ENCODE results near the gene PCDHA5.
"Not testable (repeated sequence)": the region's sequence is repeated elsewhere in the genome, so short reads cannot be mapped to it uniquely, and the experiment has no call there.

Gene PCDHA5

DNA sequence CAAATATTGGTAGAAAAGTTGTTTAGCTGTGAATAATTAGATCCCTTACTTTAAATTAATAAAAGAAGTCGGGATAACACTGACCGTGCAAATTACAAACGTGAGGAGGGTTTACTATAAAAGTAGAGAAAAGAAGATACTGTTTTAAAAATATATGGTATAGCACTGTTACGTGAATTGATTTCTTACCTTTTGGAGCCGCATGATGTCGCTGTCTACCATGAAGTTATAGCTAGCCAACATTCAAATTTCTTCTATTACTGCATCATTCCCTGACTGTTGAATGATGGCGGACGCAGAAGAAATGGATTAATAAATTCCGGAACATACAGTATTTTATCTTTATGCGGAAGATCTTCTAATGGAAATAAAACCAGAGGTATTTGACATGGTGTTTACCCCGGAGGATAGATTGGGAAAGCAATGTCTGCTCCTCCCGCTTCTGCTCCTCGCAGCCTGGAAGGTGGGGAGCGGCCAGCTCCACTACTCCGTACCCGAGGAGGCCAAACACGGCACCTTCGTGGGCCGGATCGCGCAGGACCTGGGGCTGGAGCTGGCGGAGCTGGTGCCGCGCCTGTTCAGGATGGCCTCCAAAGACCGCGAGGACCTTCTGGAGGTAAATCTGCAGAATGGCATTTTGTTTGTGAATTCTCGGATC is 6.4 kb downstream of the PCDHA5 start, which contains the start of gene PCDHA6:
Gene PCDHA6 (plus strand): TSS at position 257 of the 658 bp plus-strand sequence. CDS start 132 bp downstream, at position 389.
- no peak for DNase-seq

DNA sequence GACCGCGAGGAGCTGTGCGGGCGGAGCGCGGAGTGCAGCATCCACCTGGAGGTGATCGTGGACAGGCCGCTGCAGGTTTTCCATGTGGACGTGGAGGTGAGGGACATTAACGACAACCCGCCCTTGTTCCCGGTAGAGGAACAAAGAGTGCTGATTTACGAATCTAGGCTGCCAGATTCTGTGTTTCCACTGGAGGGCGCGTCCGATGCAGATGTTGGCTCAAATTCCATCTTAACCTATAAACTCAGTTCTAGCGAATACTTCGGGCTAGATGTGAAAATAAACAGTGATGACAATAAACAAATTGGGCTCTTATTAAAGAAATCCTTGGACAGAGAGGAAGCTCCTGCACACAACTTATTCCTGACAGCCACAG is 6.9 kb downstream of the PCDHA5 start:
- no peak for DNase-seq

DNA sequence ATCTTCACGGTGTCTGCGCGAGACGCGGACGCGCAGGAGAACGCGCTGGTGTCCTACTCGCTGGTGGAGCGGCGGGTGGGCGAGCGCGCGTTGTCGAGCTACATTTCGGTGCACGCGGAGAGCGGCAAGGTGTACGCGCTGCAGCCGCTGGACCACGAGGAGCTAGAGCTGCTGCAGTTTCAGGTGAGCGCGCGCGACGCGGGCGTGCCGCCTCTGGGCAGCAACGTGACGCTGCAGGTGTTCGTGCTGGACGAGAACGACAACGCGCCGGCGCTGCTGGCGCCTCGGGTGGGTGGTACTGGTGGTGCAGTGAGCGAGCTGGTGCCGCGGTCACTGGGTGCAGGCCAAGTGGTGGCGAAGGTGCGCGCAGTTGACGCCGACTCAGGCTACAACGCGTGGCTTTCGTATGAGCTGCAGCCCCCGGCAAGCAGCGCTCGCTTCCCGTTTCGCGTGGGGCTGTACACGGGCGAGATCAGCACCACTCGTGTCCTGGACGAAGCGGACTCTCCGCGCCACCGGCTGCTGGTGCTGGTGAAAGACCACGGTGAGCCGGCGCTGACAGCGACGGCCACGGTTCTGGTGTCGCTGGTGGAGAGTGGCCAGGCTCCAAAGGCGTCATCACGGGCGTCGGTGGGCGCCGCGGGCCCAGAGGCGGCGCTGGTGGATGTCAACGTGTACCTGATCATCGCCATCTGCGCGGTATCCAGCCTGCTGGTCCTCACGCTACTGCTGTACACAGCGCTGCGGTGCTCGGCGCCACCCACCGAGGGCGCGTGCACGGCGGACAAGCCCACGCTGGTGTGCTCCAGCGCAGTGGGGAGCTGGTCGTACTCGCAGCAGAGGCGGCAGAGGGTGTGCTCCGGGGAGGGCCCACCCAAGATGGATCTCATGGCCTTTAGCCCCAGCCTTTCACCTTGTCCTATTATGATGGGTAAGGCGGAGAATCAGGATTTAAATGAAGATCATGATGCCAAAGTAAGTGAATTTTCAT is 8.4 kb downstream of the PCDHA5 start:
- not testable (repeated sequence) for DNase-seq

DNA sequence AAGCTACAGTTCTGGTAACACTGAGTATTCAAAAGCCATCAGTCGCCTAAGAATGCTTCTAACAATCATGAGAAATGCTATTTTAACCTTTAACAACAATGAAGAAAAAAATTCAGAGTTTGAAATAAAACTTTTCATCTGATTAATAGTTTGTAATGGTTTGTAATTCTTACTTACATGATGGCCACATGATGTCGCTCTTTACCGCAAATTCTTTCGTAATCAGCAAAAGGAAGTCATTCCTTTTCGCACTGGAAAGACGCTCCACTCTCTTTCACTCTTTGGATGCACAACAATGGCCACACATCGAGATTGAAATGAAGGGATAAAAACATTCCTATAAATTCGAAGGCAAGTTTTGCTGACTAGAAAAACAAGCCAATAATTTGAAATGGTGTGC is 12.6 kb downstream of the PCDHA5 start, which contains the start of gene PCDHA7:
Gene PCDHA7 (plus strand): TSS at position 277 of the 400 bp plus-strand sequence. CDS start 115 bp downstream, at position 392.
- DNase-seq = no peak

DNA sequence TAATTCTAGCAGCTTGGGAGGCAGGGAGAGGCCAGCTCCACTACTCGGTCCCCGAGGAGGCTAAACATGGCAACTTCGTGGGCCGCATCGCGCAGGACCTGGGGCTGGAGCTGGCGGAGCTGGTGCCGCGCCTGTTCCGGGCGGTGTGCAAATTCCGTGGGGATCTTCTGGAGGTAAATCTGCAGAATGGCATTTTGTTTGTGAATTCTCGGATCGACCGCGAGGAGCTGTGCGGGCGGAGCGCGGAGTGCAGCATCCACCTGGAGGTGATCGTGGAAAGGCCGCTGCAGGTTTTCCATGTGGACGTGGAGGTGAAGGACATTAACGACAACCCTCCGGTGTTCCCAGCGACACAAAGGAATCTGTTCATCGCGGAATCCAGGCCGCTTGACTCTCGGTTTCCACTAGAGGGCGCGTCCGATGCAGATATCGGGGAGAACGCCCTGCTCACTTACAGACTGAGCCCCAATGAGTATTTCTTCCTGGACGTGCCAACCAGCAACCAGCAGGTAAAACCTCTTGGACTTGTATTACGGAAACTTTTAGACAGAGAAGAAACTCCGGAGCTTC is 13.1 kb downstream of the PCDHA5 start:
- not testable (repeated sequence) for DNase-seq

DNA sequence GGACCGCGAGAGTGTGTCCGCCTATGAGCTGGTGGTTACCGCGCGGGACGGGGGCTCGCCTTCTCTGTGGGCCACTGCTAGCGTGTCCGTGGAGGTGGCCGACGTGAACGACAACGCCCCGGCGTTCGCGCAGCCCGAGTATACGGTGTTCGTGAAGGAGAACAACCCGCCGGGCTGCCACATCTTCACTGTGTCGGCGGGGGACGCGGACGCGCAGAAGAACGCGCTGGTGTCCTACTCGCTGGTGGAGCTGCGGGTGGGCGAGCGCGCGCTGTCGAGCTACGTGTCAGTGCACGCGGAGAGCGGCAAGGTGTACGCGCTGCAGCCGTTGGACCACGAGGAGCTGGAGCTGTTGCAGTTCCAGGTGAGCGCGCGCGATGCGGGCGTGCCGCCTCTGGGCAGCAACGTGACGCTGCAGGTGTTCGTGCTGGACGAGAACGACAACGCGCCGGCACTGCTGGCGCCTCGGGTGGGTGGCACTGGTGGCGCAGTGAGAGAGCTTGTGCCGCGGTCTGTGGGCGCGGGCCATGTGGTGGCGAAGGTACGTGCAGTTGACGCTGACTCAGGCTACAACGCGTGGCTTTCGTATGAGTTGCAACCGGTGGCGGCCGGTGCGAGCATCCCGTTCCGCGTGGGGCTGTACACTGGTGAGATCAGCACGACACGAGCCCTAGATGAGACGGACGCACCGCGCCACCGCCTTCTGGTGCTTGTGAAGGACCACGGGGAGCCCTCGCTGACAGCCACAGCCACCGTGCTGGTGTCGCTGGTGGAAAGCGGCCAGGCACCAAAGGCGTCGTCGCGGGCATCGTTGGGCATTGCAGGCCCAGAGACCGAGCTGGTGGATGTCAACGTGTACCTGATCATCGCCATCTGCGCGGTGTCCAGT is 14.5 kb downstream of the PCDHA5 start:
- DNase-seq = no peak

DNA sequence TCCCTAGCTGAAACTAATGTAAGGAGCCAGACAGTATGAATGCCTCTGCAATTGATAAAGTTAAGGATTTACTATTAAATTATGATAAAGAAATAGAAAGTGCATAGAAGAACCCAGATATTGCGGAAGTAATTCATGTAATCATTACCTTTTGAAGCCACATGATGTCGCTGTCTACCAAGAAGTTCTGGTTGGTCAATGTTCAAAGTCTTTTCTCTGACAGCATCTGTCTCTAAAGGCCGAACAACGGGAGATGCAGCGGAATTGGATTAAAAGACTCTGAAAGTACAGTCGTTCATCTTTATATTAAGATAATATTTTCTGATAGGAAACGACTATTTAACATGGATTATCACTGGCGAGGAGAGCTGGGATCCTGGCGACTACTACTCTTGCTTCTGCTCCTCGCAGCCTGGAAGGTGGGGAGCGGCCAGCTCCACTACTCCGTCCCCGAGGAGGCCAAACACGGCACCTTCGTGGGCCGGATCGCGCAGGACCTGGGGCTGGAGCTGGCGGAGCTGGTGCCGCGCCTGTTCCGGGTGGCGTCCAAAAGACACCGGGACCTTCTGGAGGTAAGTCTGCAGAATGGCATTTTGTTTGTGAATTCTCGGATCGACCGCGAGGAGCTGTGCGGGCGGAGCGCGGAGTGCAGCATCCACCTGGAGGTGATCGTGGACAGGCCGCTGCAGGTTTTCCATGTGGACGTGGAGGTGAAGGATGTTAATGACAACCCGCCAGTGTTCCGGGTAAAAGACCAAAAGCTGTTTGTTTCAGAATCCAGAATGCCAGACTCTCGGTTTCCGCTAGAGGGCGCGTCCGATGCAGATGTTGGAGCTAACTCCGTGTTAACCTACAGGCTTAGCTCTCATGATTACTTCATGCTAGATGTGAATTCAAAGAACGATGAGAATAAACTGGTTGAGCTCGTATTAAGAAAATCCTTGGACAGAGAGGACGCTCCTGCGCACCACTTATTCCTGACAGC is 19.9 kb downstream of the PCDHA5 start, which contains the start of gene PCDHA8:
Gene PCDHA8 (plus strand): TSS at position 210 of the 985 bp plus-strand sequence. CDS start 135 bp downstream, at position 345.
- no peak for DNase-seq

DNA sequence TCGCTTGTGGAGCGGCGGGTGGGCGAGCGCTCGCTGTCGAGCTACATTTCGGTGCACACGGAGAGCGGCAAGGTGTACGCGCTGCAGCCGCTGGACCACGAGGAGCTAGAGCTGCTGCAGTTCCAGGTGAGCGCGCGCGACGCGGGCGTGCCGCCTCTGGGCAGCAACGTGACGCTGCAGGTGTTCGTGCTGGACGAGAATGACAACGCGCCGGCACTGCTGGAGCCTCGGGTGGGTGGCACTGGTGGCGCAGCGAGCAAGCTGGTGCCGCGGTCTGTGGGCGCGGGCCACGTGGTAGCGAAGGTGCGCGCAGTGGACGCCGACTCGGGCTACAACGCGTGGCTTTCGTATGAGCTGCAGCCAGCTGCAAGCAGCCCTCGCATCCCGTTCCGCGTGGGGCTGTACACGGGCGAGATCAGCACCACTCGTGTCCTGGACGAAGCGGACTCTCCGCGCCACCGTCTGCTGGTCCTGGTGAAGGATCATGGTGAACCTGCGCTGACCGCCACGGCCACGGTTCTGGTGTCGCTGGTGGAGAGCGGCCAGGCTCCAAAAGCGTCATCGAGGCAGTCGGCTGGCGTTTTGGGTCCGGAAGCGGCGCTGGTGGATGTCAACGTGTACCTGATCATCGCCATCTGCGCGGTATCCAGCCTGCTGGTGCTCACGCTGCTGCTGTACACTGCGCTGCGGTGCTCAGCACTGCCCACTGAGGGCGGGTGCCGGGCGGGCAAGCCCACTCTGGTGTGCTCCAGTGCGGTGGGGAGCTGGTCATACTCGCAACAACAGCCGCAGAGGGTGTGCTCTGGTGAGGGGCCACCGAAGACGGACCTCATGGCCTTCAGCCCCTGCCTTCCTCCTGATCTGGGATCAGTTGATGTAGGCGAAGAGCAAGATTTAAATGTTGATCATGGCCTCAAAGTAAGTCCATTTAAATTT is 21.7 kb downstream of the PCDHA5 start:
- DNase-seq = no peak

DNA sequence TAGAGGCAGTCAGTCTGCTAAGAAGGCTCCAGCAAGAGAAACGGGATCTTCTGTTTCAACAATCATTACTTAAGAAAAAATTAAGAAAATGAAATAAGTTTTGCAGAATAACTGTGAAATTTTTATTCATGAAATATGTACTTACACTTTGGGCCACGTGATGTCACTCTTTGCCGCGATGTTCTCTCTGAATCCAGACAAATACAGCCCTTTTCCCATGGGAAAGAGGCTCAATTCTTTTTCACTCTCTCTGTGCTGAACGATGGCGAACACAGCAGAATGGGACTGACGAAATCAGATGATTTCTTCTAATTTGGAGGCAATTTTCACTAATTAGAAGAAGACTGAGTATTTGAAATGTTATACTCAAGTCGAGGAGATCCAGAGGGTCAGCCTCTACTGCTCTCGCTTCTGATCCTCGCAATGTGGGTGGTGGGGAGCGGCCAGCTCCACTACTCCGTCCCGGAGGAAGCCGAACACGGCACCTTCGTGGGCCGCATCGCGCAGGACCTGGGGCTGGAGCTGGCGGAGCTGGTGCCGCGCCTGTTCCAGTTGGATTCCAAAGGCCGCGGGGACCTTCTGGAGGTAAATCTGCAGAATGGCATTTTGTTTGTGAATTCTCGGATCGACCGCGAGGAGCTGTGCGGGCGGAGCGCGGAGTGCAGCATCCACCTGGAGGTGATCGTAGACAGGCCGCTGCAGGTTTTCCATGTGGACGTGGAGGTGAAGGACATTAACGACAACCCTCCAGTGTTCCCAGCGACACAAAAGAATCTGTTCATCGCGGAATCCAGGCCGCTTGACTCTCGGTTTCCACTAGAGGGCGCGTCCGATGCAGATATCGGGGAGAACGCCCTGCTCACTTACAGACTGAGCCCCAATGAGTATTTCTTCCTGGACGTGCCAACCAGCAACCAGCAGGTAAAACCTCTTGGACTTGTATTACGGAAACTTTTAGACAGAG is 27.0 kb downstream of the PCDHA5 start, which contains the start of gene PCDHA9:
Gene PCDHA9 (plus strand): TSS at position 244 of the 964 bp plus-strand sequence. CDS start 114 bp downstream, at position 358.
- DNase-seq = not testable (repeated sequence)

DNA sequence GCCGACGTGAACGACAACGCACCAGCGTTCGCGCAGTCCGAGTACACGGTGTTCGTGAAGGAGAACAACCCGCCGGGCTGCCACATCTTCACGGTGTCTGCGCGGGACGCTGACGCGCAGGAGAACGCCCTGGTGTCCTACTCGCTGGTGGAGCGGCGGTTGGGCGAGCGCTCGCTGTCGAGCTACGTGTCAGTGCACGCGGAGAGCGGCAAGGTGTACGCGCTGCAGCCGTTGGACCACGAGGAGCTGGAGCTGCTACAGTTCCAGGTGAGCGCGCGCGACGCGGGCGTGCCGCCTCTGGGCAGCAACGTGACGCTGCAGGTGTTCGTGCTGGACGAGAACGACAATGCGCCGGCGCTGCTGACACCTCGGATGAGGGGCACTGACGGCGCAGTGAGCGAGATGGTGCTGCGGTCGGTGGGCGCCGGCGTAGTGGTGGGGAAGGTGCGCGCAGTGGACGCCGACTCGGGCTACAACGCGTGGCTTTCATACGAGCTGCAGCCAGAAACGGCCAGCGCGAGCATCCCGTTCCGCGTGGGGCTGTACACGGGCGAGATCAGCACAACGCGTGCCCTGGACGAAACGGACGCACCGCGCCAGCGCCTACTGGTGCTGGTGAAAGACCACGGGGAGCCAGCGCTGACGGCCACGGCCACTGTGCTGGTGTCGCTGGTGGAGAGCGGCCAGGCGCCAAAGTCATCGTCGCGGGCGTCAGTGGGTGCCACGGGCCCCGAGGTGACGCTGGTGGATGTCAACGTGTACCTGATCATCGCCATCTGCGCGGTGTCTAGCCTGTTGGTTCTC is 28.6 kb downstream of the PCDHA5 start:
- not testable (repeated sequence) for DNase-seq

DNA sequence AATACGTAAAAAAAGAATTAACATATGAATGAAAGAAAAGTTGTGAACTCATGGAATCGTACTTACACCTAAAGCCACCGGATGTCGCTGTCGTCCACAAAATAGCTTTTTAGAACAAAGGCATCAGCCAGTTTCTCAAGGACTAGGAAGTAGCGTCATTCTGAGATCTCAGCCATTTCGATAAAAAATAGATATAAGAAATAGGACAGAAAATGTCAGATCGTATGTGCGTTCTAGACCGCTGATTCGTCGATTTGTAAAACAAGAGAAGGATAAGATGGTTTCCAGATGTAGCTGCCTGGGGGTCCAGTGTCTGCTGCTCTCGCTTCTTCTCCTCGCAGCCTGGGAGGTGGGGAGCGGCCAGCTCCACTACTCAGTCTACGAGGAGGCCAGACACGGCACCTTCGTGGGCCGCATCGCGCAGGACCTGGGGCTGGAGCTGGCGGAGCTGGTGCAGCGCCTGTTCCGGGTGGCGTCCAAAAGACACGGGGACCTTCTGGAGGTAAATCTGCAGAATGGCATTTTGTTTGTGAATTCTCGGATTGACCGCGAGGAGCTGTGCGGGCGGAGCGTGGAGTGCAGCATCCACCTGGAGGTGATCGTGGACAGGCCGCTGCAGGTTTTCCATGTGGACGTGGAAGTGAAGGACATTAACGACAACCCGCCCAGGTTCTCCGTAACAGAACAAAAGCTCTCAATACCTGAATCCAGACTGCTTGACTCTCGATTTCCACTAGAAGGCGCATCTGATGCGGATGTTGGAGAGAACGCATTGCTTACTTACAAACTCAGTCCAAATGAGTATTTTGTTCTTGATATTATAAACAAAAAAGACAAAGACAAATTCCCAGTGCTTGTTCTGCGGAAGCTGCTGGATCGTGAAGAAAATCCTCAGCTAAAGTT is 34.6 kb downstream of the PCDHA5 start, which contains the start of gene PCDHA10:
Gene PCDHA10 (plus strand): TSS at position 126 of the 903 bp plus-strand sequence. CDS start 152 bp downstream, at position 278.
- DNase-seq = no peak

DNA sequence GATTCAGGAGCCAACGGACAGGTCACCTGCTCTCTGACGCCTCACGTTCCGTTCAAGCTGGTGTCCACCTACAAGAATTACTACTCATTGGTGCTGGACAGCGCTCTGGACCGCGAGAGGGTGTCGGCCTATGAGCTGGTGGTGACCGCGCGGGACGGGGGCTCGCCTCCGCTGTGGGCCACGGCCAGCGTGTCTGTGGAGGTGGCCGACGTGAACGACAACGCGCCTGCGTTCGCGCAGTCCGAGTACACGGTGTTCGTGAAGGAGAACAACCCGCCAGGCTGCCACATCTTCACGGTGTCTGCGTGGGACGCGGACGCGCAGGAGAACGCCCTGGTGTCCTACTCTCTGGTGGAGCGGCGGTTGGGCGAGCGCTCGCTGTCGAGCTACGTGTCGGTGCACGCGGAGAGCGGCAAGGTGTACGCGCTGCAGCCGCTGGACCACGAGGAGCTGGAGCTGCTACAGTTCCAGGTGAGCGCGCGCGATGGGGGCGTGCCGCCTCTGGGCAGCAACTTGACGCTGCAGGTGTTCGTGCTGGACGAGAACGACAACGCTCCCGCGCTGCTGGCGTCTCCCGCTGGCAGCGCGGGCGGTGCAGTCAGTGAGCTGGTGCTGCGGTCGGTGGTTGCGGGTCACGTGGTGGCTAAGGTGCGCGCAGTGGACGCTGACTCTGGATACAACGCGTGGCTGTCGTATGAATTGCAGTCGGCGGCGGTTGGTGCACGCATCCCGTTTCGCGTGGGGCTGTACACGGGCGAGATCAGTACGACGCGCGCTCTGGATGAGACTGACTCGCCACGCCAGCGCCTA is 36.0 kb downstream of the PCDHA5 start:
- no peak for DNase-seq

DNA sequence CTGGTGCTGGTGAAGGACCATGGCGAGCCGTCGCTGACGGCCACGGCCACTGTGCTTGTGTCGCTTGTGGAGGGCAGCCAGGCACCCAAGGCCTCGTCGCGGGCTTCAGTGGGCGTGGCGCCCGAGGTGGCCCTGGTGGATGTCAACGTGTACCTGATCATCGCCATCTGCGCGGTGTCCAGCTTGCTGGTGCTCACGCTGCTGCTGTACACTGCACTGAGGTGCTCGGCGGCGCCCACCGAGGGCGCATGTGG is 36.5 kb downstream of the PCDHA5 start:
- DNase-seq = no peak

DNA sequence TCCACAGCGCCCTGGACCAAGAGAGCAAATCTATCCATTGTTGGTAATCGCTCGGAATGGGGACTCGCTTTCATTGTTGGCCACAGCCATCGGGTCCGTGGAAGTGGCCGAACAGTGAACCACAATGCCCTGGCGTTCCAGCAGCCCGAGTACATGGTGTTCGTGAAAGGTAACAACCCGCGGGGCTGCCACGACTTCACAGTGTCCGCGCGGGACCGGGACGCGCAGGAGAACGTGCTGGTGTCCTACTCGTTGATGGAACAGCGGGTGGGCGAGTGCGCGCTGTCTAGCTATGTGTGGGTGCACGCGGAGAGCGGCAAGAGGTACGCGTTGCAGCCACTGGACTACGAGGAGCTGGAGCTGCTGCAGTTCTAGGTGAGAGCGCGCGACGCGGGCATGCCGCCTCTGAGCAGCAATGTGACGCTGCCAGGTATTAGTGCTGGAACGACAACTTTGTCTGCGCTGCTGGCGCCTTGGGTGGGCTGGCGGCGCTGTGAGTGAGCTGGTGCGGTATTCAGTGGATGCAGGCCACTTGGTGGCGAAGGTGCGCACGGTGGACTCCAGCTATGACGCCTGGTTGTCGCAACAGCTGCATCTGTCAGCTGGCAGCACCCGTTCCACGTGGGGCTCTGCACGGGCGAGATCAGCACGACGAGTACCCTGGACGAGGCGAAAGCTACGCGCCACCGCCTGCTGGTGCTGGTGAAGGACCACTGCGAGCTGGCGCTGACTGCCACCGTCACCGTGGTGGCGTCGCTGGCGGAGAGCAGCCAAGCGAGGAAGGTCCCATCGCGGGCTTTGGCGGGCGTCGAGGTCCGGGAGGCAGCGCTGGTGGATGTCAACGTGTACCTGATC is 41.3 kb downstream of the PCDHA5 start:
- no peak for DNase-seq
